ENCODE data around the gene EIF1B.
"Not testable (repeated sequence)": the region's sequence is repeated elsewhere in the genome, so short reads cannot be mapped to it uniquely, and the experiment has no call there.

The EIF1B gene

DNA sequence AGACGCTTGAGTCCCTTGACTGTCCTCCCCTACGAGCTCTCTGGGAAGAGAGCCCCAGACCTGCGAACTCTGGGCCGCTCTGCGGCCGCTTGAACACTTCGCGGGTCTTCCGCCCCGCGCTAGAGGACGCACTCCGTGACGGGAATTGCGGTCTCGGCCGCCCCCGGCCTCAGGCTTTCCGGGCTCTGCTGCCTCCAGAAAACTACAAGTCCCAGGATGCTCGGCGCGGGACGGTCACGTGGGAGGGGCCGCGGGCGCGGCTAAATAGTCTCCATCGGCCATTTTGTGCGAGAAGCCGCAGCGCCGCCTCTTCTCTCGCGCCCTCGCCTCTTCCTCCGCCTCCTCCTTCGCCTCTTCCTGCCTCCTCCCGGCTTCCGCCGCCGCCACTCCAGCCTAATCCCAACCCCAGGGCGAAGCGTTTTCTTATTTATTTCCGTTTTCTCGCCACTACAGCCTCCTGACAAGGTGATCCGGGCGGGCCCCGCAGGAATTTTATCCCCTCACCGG lies at the start of gene EIF1B:
TSS of gene EIF1B (plus strand) at position 290 of the 507 bp plus-strand sequence. CDS start 235 bp downstream, outside the sequence.
- DNase-seq: peak; percentile 97 to 99 (median 98)

DNA sequence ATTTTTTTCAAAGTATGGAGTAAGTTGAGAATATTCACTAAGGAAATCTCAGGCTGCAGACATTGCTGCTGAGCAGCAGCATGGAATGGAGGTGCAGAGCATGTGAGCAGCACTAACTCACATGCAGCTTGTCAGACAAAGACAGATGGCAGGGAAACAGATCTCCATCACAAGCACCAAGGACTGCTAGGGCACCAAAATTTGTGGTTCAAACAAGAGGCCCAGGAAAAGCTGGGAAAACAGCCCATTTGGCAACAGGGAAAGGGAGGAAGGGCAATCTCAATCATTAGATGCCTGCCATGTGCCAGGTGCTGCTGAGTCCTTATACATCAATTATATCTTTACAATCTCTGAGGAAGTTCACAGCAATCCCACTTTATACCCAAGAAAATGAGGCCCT lies 47.2 kb upstream of the EIF1B start:
- DNase-seq: no peak

DNA sequence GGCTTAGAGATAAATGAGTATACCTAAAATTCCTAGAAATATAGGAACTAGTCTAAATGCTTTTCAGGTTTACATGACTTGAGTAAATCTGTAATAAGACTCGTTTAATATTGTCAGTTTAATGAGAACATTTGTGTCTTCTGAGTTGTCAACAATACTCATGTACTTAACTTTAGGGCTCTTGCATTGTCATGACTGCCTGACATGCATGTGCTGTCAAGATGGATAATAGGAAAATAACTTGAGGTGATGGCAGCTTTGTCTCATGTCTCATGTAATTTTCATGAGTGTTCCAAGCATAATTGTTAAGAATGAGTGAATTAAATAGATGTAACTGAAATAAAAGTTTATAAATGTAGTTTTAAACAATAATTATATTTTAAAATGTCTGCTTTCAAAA lies 45.1 kb upstream of the EIF1B start:
- DNase-seq: no peak

DNA sequence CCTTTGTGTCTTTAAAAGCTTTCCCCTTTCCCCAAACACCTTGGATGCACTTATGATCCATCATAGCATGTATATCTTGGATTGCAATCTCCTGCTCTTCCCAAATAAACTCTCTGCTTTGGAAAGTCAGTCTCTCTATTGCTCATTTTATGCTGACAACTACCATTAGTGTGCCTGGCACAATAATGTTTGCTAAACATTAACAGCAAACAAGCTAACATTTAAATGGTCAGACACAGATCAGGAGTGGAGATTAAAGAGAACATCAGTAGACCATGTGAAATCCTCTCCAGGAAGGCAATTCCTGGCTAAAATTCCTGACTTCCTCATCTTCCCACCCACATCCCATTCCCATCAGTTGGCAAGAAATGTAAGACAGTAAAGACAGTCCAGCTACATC lies 44.3 kb upstream of the EIF1B start:
- no peak for DNase-seq

DNA sequence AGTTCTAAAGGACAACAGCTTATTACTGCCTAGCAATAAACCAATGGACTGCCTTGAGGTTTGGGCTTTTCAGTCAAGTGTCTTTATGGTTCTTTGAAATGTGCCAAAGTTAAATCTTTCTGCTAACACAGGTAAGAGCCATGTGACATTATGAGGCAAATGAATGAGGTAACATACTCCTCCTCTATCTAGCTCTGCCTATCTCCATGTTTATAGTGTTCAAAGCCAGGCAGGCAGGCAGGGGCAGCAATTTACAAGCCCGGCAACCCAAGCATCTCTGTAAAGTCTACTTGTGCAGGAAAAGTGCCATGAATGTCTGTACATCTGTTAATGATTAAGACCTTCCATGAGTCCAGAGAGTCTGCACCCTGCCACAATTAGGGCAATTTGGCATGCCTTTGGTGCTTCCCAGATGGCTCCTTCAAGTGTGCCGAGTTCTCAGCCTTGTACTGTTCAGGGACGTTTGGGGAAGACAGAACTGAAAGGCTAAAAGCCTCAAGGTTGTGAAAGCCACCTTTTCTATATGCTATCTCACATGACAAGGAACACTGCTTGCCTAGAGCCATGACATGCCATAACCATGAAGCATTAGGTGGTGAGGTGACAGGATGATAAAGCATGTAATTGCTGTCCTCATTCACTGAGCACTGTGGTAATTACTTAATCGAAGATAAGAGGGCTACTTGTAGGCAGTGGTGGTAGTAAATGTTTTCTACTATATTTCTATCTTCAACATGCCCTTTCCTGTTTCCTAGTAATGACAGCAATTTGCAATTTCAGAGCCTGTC lies 41.4 kb upstream of the EIF1B start:
- DNase-seq: no peak

DNA sequence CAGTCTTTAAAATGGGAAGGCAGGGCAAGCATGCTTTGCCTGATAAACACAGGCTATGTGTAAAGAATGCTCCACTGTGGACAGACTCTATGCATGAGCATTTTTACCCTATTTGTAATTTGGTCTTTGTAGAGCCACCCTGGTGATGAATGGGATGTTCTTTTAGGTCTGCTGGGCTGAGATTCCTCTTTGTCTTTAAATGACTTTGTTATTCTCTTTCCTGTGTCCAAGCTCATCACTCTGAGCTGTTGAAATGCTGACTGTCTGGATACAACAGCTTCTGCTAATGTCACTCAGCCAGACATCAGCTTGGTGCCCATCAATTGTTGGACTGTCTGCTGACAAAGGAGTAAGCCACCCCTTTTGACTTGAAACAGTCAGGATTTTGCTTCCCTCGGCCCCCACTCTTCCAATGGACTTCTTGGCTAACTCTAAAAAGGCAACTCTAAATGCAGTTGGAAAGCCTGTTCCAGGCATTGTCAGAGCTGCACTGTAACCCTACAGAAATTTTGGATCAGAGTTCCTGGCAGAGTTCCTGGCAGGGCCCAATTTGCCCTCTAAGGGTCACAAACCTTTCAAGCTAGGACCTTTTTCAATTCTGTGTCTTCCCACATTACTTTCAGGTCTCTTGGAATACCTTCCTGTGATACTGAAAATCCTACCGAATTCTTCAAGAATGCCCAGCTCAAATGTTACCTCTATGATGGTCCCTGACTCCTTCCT lies 40.5 kb upstream of the EIF1B start:
- DNase-seq: no peak

DNA sequence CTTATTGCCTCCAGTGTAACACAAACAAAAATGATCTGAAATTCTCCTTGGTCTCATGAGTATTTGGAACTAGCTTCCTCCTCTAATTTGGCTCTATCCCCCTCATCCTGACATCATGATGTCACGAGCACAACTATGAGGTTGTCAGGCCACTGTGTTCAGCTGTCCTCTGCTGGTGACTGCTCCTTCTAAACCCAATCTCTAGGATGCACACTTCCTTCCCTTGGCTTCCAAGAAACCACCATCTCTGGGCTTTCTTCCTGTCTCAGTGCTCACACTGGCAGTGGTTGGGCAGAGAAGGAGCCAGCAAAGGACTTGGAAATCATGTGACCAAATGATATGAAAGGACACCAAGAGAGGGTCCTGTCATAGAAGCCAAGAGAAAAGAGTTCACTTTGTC lies 30.7 kb upstream of the EIF1B start:
- DNase-seq: no peak

DNA sequence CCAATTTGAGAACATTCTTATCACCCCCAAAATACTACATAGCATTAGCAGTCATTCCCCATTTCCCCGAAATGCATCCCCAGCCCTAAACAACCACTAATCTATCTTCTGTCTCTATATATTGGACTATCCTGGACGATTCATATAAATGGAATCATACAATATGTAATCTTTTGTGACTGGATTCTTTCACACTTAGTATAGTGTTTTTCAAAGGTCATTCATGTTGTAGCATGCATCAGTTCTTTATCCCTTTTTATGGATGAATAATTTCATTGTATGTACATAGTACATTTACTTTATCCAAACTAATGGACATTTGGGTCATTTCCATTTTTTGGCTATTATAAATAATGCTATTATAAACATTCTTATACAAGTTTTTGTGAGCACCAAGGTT lies 27.5 kb upstream of the EIF1B start:
- no peak for DNase-seq

DNA sequence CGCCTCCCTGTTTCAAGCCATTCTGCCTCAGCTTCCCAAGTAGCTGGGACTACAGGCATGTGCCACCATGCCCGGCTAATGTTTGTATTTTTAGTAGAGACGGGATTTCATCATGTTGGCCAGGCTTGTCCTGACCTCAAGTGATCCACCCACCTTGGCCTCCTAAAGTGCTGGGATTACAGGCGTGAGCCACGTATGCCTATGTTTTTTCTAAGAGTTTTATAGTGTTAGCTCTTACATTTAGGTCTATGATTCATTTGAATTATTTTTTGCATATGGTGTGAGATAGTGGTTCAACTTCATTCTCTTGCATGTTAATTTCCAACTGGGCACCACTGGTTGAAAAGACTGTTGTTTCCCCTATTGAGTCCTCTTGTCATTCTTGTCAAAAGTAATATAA lies 26.4 kb upstream of the EIF1B start:
- DNase-seq: not testable (repeated sequence)

DNA sequence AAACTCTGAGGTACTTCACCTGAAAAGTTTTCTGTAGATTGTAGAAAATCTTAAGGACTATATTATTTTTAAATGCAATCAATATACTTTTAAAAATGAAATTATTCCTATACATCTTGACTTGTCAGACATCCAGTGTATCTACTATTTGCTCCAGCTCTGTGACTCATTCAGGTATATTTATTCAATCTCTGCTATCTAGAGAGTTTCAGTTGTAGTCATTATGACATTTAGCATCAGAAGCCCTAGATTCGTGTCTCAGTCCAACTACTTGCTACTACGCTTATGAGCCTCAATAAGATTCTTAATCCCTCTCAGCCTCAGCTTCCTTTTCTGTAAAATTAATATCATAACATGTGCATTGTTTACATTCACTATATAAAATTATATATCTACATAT lies 22.3 kb upstream of the EIF1B start:
- DNase-seq: no peak

DNA sequence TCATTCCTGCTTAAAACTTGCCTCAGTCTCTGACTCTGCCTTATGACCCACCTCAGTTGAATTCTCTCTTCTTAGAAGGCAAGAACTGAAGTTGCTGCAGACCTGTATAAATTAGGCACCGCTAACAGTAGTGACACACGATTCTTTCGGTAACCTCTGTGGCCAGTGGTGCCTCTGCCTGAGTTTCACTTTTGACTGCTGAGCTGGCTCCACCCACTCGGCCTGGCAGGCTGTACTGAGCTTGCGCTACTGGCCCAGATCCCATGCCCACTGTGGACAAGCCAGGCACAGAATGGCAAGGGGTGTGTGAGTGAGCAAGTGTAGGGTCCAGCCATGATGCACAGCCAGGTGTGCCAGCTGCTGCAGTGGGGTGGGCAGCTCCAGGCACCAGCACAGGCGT lies 19.1 kb upstream of the EIF1B start:
- DNase-seq: no peak

DNA sequence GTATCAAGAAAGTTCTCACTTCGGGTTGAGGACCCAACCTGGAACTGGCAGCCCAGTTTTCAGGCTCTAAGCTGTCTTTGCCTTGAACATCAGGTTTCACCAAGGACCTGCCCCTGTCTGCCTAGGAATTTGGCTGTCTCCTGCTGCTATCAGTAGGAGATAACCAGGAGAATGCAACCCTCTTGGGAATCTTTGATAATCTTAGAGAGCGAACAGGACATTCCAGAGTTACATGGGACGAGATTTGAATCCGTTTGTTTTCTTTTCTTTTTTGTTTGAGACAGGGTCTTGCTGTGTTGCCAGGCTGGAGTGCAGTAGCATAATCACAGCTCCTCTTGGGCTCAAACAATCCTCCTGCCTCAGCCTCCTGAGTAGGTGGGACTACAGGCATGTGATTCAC lies 18.0 kb upstream of the EIF1B start:
- DNase-seq: no peak

DNA sequence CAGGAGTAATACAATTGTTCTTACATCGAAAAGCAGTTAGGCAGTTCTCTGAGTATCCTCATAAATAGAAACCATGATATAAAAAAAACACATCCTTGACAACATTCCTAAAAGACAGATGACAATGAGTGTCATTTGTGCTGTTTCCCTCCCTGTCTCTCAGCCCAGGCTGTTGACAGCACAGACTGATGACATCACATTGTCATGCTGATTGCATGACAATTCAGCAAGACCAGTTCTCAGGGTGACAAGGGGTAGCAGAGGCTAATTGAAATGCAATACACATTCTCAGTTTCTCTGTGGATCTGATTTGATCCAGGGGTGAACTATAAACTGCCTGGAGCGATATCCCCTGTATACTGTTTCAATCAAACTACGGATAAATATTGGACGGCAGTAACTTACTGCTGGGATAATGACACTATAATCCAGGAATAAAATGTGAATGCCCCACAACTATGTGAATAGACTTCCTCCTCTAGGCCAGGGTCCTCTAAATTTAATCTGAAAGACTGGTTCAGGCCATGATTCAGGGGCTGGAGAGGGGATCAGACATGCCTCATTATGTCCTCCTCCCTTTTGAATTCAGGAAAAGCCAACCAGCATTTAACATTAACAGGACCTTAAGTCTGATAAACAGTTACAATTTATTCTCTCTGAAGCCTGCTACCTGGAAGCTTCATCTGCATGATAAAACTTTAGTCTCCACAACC lies 16.7 kb upstream of the EIF1B start:
- DNase-seq: no peak

DNA sequence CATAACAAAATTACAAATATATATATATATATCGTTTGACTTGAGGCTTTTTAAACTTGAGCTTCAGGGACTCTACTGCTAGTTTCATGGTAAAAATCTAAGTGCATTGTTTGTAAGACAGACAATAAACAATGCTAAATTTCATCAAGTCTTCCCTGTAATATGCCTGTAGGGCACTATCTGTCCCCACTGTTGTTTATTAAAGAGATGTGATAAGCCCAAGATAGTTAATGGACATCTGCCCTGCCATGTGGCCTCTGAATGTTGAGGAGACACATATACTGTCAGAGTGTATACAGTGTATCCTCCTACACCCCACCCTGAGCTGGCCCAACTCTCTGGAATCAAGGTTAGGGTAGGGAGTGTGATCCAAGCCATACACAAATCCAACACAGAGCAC lies 15.1 kb upstream of the EIF1B start:
- no peak for DNase-seq

DNA sequence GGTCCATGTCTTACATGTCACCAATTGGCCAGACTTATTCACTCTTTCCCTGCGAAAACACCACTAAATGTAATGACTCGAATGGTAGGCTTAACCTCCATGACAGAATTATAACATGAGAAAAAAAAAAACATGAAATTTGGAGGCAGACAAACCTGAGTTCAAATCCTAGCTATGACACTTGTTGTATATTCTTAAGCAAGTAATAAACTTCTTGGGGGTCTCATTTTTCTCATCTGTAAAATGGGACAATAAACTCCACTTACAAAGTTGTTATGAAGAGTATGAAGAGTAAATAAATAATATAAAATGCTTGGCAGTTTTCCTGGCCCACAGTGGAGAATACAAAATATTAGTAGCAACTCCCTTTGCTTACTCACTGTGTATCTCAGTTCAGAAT lies 11.4 kb upstream of the EIF1B start:
- no peak for DNase-seq

DNA sequence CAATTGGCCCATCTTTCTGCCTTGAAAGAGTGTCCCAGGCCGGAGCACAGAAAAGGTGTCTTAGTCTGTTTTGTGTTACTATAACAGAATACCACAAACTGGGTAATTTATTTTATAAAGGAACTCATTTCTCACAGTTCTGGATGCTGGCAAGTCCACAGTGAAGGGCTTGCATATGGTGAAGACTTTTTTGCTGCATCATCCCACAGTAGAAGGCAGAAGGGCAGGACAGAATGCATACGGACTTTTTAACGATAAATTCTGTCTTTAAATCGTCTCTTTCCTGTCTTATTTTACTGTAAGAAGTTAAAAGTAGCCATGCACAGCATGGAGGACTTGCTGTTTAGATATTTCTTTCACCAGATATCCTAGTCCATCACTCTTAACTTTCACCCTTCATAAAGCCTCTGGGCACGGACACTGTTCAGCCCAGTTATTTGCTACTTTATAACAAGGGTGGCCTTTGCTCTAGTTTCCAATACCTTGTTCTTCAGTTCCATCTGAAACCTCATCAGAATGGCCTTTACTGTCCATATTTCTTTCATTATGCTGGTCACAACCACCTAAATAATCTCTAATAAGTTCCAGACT lies 10.3 kb upstream of the EIF1B start:
- no peak for DNase-seq

DNA sequence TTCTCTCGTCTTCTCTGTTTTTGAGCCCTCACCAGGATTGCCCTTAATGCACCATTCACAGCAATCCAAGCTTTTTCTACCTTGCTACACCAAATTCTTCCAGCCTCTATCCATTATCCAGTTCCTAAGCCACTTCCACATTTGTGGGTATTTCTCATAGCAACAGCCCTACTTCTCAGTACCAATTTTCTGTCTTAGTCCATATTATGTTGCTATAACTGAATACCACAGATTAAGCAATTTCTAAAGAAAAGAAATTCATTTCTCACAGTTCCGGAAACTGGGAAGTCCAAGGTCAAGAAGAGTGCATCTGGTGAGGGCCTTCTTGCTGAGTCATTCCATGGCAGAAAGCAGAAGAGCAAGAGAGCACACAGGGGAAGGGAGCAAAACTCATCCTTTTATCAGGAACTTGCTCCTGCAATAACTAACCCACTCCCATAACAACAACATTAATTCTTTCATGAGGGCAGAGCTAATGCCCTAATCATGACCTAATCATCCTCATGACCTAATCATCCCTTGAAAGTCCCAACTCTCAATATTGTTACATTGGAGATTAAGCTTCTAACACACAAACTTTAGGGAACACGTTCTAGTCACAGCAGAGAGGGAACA lies 9.7 kb upstream of the EIF1B start:
- DNase-seq: no peak

DNA sequence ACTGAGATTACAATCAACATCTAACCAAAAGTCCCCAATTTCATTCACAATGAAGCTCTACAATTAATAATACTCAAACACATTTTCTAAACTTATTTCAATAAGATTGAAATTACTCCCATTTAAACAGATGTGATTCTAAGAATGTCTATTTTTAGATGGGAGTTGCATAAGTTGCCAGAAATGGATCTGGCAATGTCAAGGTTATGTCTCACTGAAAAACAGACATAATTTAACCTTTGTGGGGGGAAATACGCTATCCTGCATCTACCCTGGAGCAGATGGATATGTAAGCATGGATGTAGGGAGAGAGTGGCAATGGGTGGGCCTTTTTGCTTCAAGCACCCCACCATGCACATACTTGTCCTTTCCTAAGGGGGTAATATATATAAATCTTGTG lies 6.7 kb upstream of the EIF1B start:
- DNase-seq: no peak

DNA sequence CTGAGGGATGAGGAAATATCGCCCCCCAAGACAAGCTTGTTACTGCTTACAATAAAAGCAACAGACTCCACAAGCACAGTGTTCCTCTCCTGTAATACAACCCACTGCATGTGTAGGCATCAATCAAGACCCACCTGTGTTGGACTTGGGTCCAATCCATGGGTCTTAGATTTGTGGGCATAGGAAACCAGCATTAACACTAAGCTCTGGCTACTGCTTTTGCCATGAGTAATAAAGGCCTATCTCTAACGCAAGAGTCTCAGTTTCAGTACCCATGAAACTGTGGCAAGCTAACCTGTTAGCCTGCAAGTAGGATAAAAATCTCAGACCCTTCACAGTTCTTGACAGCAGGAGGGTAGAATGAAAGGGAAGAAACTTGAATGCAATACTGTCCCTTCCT lies 5.2 kb upstream of the EIF1B start:
- no peak for DNase-seq

DNA sequence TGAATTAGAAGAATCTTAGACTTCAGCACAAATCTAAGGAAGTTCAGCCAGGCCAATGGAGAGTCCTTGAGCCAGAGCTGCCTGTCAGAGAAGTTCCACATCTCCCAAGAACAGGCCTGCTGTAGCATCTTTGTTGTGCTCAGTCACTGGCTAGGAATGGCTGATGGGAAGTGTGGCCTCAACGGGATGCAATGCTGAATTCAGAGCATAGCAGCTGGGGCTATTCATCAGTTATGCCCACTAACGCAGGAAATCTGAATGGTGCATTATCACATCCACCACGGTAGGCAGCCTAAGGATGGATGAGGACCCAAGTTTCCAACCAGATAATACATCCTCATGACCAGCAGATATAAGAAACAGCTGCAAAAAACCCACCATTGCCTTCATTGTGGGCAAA lies 3.2 kb upstream of the EIF1B start:
- DNase-seq: no peak

DNA sequence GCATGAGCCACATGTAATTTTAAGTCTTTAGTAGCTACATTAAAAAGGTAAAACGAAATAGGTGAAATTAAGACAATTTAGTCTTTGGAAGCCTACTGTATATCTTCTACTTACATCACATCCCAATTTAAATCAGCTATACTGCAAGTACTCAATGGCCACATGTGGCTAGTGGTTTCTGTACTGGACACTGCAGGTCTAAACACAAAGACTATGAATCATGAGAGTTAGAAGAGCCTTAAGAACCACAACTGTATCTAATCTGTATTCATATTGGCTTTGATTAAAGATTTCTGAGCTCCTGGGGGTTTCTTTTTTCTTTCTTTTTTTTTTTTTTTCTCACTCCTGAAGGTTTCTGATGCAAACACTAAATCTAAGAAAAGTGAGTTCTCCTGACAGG lies 2.3 kb upstream of the EIF1B start:
- DNase-seq: no peak

DNA sequence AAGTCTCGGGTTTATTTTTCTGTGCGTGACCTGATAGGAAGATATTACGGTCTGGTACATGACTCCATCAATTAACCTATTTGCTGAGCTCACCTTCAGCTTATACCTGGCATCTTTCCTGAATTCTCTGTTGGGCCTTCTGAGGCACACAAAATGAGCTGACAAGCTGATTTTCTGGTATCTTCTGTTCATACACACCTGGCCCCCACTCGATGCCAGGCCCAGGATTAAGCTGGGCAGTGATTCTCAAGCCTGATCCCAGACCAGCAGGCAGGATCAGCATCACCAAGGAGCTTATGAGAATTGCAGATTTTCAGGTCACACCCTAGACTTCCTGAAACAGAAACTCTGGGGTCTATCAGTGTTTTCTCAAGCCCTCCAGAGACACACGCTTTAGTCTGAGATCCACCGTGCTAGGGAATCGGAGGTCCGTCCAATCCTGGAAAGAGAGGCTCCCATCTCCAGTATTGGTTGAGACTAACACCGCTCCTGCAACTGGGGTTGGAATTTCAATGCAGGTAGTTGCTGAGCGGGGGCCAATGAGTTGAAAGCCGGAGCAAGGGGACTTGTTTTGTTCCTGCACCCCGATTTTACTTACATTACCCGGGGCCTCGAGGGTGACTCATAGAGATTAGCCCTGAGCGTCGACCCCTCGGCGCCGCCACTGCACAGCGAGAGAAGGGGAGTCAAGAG lies 636 bp upstream of the EIF1B start:
- DNase-seq: no peak
